ENCODE results near the gene COX6A1. TPM values are rescaled to one million over a fixed set of nuclear protein-coding genes. Genes with fewer than 3 reads are reported as not detected.

Gene COX6A1
- total and polyA plus RNA-seq, 2 of the 13 experiments (the other 11 are each of a cell fraction or from before 2014, with no cell fraction given), result 542 to 673 TPM

DNA sequence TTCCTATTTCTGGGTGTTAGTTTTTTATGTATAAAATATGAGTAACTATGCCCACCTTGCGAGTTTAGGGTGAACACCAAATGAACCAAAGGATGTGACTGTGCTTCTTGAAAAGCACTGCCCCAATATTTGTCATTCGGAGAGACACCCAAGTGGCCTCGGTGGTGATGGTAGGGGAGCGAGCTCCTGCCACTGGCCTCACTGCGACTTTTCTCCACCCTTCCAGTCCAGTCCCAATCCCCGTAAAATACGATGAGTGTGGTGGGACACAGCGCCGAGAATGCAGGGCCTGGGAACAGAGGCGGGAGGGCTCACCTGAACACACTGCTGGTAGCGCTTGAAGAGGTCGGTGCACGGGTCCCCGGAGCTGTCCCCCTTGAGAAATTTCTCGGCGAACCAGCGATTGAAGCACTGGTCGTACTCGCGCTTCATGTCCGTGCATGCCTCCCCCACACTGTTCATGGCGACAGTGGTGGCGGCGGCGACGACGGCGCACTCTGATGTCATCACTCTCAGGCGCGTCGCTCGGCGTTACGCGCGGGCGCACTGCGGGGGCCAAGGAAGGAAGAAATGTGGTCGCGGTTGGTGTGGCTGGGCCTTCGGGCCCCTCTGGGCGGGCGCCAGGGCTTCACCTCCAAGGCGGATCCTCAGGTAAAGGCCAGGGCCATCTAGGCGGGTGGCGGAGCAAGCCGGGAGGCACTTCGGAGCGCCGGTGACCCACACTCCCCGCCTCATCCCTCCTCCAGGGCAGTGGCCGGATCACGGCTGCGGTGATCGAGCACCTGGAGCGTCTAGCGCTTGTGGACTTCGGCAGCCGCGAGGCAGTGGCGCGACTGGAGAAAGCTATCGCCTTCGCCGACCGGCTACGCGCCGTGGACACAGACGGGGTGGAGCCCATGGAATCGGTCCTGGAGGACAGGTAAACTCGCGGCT is 8.3 kb downstream of the COX6A1 start, which contains the start of the genes GATC and TRIAP1 (continued):
- TF ChIP-seq, protein P1, sequence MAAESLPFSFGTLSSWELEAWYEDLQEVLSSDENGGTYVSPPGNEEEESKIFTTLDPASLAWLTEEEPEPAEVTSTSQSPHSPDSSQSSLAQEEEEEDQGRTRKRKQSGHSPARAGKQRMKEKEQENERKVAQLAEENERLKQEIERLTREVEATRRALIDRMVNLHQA (CRISPR knock-in tag; IDR thresholded peaks at IDR 0.05), result no peak
- TF ChIP-seq, protein P2, sequence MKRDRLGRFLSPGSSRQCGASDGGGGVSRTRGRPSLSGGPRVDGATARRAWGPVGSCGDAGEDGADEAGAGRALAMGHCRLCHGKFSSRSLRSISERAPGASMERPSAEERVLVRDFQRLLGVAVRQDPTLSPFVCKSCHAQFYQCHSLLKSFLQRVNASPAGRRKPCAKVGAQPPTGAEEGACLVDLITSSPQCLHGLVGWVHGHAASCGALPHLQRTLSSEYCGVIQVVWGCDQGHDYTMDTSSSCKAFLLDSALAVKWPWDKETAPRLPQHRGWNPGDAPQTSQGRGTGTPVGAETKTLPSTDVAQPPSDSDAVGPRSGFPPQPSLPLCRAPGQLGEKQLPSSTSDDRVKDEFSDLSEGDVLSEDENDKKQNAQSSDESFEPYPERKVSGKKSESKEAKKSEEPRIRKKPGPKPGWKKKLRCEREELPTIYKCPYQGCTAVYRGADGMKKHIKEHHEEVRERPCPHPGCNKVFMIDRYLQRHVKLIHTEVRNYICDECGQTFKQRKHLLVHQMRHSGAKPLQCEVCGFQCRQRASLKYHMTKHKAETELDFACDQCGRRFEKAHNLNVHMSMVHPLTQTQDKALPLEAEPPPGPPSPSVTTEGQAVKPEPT (CRISPR knock-in tag; IDR thresholded peaks at IDR 0.05; ENCODE audit: low read depth), result 0 out of 2 replicates have a peak, but pooled peaks have one; percentile 55
- TF ChIP-seq LCORL (IDR thresholded peaks at IDR 0.05) (no peak), LCORL (CRISPR knock-in tag; IDR thresholded peaks at IDR 0.05) (peak; percentile 71; the same call in 1 of the 2 replicates), SMARCC2 (IDR thresholded peaks at IDR 0.05) (no peak), TBP (CRISPR knock-in tag; IDR thresholded peaks at IDR 0.05) (peak; percentile 93; the same call in 1 of the 2 replicates), ARNT2 (CRISPR knock-in tag; IDR thresholded peaks at IDR 0.05; ENCODE audit: low read depth) (peak; percentile 61; the same call in 1 of the 2 replicates), TSC22D2 (CRISPR knock-in tag; IDR thresholded peaks at IDR 0.05; ENCODE audit: borderline replicate concordance) (peak; percentile 94; the same call in 1 of the 2 replicates), ZNF546 (CRISPR knock-in tag; conservative IDR thresholded peaks at IDR 0.05) (peak; percentile 80), ZFP36L2 (CRISPR knock-in tag; IDR thresholded peaks at IDR 0.05) (0 out of 2 replicates have a peak, but pooled peaks have one; percentile 48), ZNF564 (CRISPR knock-in tag; IDR thresholded peaks at IDR 0.05) (peak; percentile 57), BCL6 (CRISPR knock-in tag; IDR thresholded peaks at IDR 0.05) (peak; percentile 50), RFX3 (CRISPR knock-in tag; IDR thresholded peaks at IDR 0.05) (peak; percentile 32; the same call in 1 of the 2 replicates), ZNF101 (CRISPR knock-in tag; IDR thresholded peaks at IDR 0.05; ENCODE audit: borderline replicate concordance, low read depth) (no peak), PHB2 (IDR thresholded peaks at IDR 0.05; ENCODE audit: partially characterized antibody) (no peak), RCOR2 (CRISPR knock-in tag; IDR thresholded peaks at IDR 0.05) (no peak), ZNF614 (CRISPR knock-in tag; IDR thresholded peaks at IDR 0.05; ENCODE audit: borderline replicate concordance) (peak; percentile 83; the same call in 1 of the 2 replicates)
- TF ChIP-seq, protein P3, sequence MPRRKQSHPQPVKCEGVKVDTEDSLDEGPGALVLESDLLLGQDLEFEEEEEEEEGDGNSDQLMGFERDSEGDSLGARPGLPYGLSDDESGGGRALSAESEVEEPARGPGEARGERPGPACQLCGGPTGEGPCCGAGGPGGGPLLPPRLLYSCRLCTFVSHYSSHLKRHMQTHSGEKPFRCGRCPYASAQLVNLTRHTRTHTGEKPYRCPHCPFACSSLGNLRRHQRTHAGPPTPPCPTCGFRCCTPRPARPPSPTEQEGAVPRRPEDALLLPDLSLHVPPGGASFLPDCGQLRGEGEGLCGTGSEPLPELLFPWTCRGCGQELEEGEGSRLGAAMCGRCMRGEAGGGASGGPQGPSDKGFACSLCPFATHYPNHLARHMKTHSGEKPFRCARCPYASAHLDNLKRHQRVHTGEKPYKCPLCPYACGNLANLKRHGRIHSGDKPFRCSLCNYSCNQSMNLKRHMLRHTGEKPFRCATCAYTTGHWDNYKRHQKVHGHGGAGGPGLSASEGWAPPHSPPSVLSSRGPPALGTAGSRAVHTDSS (CRISPR knock-in tag; conservative IDR thresholded peaks at IDR 0.05), result no peak
- TF ChIP-seq, protein P4, sequence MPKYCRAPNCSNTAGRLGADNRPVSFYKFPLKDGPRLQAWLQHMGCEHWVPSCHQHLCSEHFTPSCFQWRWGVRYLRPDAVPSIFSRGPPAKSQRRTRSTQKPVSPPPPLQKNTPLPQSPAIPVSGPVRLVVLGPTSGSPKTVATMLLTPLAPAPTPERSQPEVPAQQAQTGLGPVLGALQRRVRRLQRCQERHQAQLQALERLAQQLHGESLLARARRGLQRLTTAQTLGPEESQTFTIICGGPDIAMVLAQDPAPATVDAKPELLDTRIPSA (CRISPR knock-in tag; IDR thresholded peaks at IDR 0.05; ENCODE audit: borderline replicate concordance), result no peak
- TF ChIP-seq, protein P5, sequence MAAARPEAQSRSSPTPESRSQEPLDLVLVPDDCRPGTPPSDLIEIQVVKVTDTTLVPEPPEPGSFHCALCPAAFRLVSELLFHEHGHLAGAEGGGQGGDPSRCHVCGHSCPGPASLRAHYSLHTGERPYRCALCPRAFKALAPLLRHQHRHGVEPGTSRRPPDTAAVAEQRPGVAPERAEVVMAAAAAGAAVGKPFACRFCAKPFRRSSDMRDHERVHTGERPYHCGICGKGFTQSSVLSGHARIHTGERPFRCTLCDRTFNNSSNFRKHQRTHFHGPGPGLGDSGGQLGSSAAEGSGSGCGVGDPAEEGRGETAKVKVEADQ (CRISPR knock-in tag; IDR thresholded peaks at IDR 0.05; ENCODE audit: borderline replicate concordance), result peak; percentile 94
- TF ChIP-seq, protein P6, sequence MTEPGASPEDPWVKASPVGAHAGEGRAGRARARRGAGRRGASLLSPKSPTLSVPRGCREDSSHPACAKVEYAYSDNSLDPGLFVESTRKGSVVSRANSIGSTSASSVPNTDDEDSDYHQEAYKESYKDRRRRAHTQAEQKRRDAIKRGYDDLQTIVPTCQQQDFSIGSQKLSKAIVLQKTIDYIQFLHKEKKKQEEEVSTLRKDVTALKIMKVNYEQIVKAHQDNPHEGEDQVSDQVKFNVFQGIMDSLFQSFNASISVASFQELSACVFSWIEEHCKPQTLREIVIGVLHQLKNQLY (CRISPR knock-in tag; IDR thresholded peaks at IDR 0.05), result peak; percentile 79
- TF ChIP-seq, protein P7, sequence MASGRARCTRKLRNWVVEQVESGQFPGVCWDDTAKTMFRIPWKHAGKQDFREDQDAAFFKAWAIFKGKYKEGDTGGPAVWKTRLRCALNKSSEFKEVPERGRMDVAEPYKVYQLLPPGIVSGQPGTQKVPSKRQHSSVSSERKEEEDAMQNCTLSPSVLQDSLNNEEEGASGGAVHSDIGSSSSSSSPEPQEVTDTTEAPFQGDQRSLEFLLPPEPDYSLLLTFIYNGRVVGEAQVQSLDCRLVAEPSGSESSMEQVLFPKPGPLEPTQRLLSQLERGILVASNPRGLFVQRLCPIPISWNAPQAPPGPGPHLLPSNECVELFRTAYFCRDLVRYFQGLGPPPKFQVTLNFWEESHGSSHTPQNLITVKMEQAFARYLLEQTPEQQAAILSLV (CRISPR knock-in tag; IDR thresholded peaks at IDR 0.05; ENCODE audit: borderline replicate concordance), result peak; percentile 60; the same call in 1 of the 2 replicates

All from HepG2 (cell line).